Tibial nerve (tissue), 4 donors: ENCODE data around the gene CCDC69. TPM values are rescaled to one million over a fixed set of nuclear protein-coding genes. Genes with fewer than 3 reads are reported as not detected.
A peak's percentile ranks its signal among the peaks of the same experiment; 100 is the strongest.

ENCODE experiments used
- DNase-seq, 2 donors: peaks; one replicate each; pipeline ENCODE4 v3.0.0-alpha.2; 2019; ENCODE audit warnings: low spot score in 2 of 2
- H3K27ac ChIP-seq, 4 donors: fragments of 200-600 bp; sonication (generic) in 3 of 4; one replicate each; pipeline ENCODE4 v1.5.1; 2017 to 2019; ENCODE audit warnings: mild to moderate bottlenecking in 1 of 4
- H3K27me3 ChIP-seq, 2 donors: fragments of 200-600 bp; sonication (generic) in 1 of 2; one replicate each; pipeline versions ENCODE4 v1.5.1 to v1.6.0; 2017 to 2019
- H3K36me3 ChIP-seq, 3 donors: fragments of 200-600 bp; sonication (generic); one replicate each; pipeline ENCODE4 v1.5.1; 2018 to 2019
- H3K4me1 ChIP-seq, 4 donors: fragments of 200-600 bp; sonication (generic) in 3 of 4; one replicate each; pipeline ENCODE4 v1.5.1; 2017 to 2019
- H3K4me3 ChIP-seq, 4 donors: fragments of 200-600 bp; sonication (generic) in 3 of 4; one replicate each; pipeline ENCODE4 v1.5.1; 2017 to 2019; ENCODE audit warnings: mild to moderate bottlenecking in 1 of 4, moderate library complexity in 1 of 4
- H3K9me3 ChIP-seq, 4 donors: fragments of 200-600 bp; sonication (generic) in 3 of 4; one replicate each; pipeline ENCODE4 v1.5.1; 2017 to 2019
- EP300 ChIP-seq, 2 donors: sonication (generic); formaldehyde crosslinking; IDR thresholded peaks; one replicate each; pipeline ENCODE4 v1.6.1; 2017; ENCODE audit warnings: antibody characterized with exemption in 2 of 2, mild to moderate bottlenecking in 1 of 2
- POLR2A ChIP-seq, 2 donors: fragments of 450-650 bp; IDR thresholded peaks; one replicate each; pipeline ENCODE4 v1.6.1; 2017; ENCODE audit warnings: antibody characterized with exemption in 2 of 2, mild to moderate bottlenecking in 2 of 2, moderate library complexity in 2 of 2
- WGBS, 2 donors: methylation state at CpG; one replicate each; pipeline ENCODE4 v1.1.5; 2018; 5-methylcytosine and 5-hydroxymethylcytosine counted together
- total RNA-seq, 4 donors: library from RNA; depleted of rRNA; stranded (reverse); fragments of >200 nt; gene quantifications; one replicate each; pipeline ENCODE4 v1.1.0, GENCODE V29; 2016
- TF ChIP-seq, protein P1 (sequence below), 5 experiments: fragments of 200-600 bp in 3 of 5; fragments of 450-650 bp in 2 of 5; sonication (generic) in 3 of 5; IDR thresholded peaks; one replicate each; pipeline ENCODE4 v1.5.1; 2016 to 2019; ENCODE audit warnings: antibody characterized with exemption in 5 of 5, mild to moderate bottlenecking in 3 of 5, moderate library complexity in 2 of 5

CCDC69 gene
- total RNA-seq, 4 donors from 2014 or later: 95.6 to 201 (median 112) TPM

- 86 to 96% methylated on average over 6 of the region's 6 CpGs for WGBS, 2 donors
- TF ChIP-seq POLR2A (IDR thresholded peaks at IDR 0.05) (no peak), EP300 (IDR thresholded peaks at IDR 0.05) (no peak)
- TF ChIP-seq, protein P1, sequence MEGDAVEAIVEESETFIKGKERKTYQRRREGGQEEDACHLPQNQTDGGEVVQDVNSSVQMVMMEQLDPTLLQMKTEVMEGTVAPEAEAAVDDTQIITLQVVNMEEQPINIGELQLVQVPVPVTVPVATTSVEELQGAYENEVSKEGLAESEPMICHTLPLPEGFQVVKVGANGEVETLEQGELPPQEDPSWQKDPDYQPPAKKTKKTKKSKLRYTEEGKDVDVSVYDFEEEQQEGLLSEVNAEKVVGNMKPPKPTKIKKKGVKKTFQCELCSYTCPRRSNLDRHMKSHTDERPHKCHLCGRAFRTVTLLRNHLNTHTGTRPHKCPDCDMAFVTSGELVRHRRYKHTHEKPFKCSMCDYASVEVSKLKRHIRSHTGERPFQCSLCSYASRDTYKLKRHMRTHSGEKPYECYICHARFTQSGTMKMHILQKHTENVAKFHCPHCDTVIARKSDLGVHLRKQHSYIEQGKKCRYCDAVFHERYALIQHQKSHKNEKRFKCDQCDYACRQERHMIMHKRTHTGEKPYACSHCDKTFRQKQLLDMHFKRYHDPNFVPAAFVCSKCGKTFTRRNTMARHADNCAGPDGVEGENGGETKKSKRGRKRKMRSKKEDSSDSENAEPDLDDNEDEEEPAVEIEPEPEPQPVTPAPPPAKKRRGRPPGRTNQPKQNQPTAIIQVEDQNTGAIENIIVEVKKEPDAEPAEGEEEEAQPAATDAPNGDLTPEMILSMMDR (IDR thresholded peaks at IDR 0.05): no peak
- Histone ChIP-seq H3K36me3 (no peaks in the 10 kb centered on the region), H3K27ac (peak overlapping the region in 3 of 4 donors; percentile 81 to 90 (median 87)), H3K27me3 (no peaks in the 10 kb centered on the region), H3K4me1 (peaks cover 0 to 54% (median 30%) of the 10 kb centered on the region in 4 donors), H3K4me3 (peak overlapping the region in 3 of 4 donors; percentile 81 to 91 (median 82)), H3K9me3 (no peaks in the 10 kb centered on the region)
- DNase-seq: no peak
Observed at GRCh38 chr5:151222054-151222789, 1.7 kb downstream of the CCDC69 start.

GRCh38 chr5:151221574-151221973 lies 2.3 kb downstream of the CCDC69 start:
- H3K27me3 ChIP-seq: no peaks in the 10 kb centered on the region
- TF ChIP-seq, protein P1 (IDR thresholded peaks at IDR 0.05): no peak
- no peak for TF ChIP-seq EP300 (IDR thresholded peaks at IDR 0.05)
- no peak for TF ChIP-seq POLR2A (IDR thresholded peaks at IDR 0.05)
- H3K27ac ChIP-seq: peak overlapping the region in 3 of 4 donors; percentile 81 to 90 (median 87)
- no peaks in the 10 kb centered on the region for H3K9me3 ChIP-seq
- no peaks in the 10 kb centered on the region for H3K36me3 ChIP-seq
- peaks cover 0 to 54% (median 31%) of the 10 kb centered on the region in 4 donors for H3K4me1 ChIP-seq
- H3K4me3 ChIP-seq: peak overlapping the region in 1 of 4 donors; percentile 82
- WGBS, 2 donors: 83 to 100% methylated on average over 3 of the region's 3 CpGs
- DNase-seq: no peak

DNA sequence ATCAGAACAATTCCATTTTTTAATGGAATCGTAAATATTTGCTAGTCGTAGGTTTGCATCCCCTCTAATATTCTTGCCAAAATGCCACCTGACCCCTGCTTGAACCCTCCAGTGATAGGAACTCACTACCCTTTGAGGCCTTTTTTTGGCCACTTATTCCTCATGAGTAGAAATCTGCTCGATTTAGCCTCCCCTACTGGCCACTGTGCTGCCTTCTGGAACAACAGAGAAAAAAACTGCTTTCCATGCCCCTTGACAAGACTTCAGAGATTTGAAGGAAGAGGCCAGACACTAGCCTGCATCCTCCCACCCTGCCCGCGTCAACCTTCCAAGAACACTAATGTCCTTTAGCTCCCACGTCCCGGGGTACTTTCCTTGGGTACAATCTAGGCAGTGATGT lies 4.1 kb downstream of the CCDC69 start:
- H3K36me3 ChIP-seq: no peaks in the 10 kb centered on the region
- no peak for TF ChIP-seq EP300 (IDR thresholded peaks at IDR 0.05)
- TF ChIP-seq POLR2A (IDR thresholded peaks at IDR 0.05): no peak
- TF ChIP-seq, protein P1 (IDR thresholded peaks at IDR 0.05): no peak
- WGBS, 2 donors: 63 to 75% methylated on average over 7 of the region's 7 CpGs
- no peak overlapping the region for H3K4me3 ChIP-seq
- no peaks in the 10 kb centered on the region for H3K9me3 ChIP-seq
- no peak for DNase-seq
- peak overlapping the region in 1 of 4 donors; percentile 29 for H3K27ac ChIP-seq
- H3K27me3 ChIP-seq: no peaks in the 10 kb centered on the region
- peaks cover 0 to 66% (median 37%) of the 10 kb centered on the region in 4 donors for H3K4me1 ChIP-seq

GRCh38 chr5:151219138-151219537 lies 4.8 kb downstream of the CCDC69 start:
- TF ChIP-seq EP300 (IDR thresholded peaks at IDR 0.05): no peak
- no peaks in the 10 kb centered on the region for H3K27me3 ChIP-seq
- H3K9me3 ChIP-seq: no peaks in the 10 kb centered on the region
- no peak overlapping the region for H3K4me3 ChIP-seq
- H3K27ac ChIP-seq: no peak overlapping the region
- 91 to 97% methylated on average over 9 of the region's 9 CpGs for WGBS, 2 donors
- no peaks in the 10 kb centered on the region for H3K36me3 ChIP-seq
- peaks cover 0 to 66% (median 36%) of the 10 kb centered on the region in 4 donors for H3K4me1 ChIP-seq
- no peak for DNase-seq

DNA sequence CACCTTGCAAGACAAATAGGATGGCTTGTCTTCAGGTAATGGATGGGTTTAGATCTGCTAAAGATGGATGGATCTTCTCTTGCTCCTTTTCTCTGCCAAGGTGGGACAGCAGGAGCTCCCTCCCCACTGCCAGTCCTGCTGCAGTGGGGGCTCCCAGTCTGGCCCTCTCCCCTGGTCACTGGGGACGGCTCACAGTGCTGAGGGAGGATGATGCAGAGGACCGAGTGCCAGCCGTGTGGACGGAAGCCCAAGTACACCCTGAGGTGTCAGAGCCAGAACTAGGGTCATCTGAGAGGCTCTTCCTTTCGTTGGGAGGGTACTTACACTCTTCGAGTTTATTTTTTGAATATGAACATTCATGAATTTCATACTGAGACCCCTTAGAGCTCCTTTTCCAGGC lies 5.7 kb downstream of the CCDC69 start:
- Histone ChIP-seq H3K27me3 (no peaks in the 10 kb centered on the region), H3K36me3 (no peaks in the 10 kb centered on the region), H3K4me3 (no peak overlapping the region), H3K9me3 (no peaks in the 10 kb centered on the region), H3K27ac (no peak overlapping the region), H3K4me1 (peaks cover 0 to 69% (median 38%) of the 10 kb centered on the region in 4 donors)
- 64 to 77% methylated on average over 6 of the region's 6 CpGs for WGBS, 2 donors
- TF ChIP-seq EP300 (IDR thresholded peaks at IDR 0.05) (no peak), POLR2A (IDR thresholded peaks at IDR 0.05) (no peak)
- TF ChIP-seq, protein P1 (IDR thresholded peaks at IDR 0.05): no peak
- no peak for DNase-seq
